Activated effector memory CD4-positive, alpha-beta T cell treated with Interleukin-2 at 50 U/mL for 16 hours (primary cell): ENCODE measurements around the gene ST3GAL3.
"Not testable (repeated sequence)": the region's sequence is repeated elsewhere in the genome, so short reads cannot be mapped to it uniquely, and the experiment has no call there.

Source experiments
- DNase-seq: peaks from one replicate; pipeline ENCODE4 v3.0.0-alpha.2; 2020

ST3GAL3 gene

GRCh38 chr1:43760745-43761317 lies 53.5 kb downstream of the ST3GAL3 start:
- no peak for DNase-seq

- DNase-seq: peak; percentile 1
Observed at GRCh38 chr1:43763497-43763973, 56.2 kb downstream of the ST3GAL3 start.

DNA sequence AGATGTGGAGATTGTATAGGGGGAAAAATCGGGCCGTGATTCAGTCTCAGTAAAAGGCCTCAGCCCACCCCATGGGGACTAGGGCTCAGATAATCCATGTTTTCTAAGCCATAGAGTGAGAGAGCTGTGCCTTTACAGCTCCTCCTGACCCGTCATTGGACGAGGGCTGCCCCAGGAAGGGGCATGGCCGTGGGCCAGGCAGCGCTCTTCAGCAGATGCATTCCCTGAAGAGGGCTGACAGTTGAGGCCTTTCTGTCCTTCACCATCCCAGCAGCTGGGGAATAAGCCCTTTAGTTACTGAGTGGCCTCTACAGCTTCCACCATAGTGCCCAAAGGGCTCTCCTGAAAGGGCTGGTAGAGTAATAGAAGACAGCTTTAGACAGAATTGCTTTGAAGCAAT lies 57.2 kb downstream of the ST3GAL3 start:
- no peak for DNase-seq

GRCh38 chr1:43766086-43766784 lies 58.9 kb downstream of the ST3GAL3 start:
- DNase-seq: no peak

- DNase-seq: no peak
Observed at GRCh38 chr1:43766818-43767525, 59.6 kb downstream of the ST3GAL3 start.

GRCh38 chr1:43768168-43768567 lies 60.8 kb downstream of the ST3GAL3 start:
- no peak for DNase-seq

DNA sequence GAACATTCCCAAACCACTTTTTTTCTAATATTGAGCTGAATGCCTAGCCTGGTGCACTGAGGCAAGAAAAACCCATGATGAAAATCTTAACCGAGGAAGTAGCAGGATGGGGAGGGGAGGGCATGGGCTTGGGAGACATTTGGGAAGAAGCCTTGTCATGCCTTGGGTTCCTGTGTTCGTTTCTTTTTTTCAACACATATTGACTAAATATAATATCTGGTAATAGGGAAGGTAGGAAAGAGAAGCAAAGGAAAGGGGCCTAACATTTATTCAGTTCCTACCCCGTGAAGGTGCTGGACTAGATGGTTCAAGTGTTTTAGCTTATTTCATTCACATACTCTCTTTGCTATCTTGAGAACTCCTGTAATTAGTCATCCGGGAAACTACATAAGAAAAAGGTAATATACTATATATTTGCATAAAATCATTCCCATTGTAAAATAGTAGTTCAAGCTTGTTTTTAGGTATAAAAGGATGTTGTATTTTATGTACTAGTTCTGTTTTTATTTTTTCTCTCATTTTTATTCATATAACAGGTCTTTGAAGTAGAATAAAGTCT lies 62.1 kb downstream of the ST3GAL3 start:
- DNase-seq: no peak

- no peak for DNase-seq
Observed at GRCh38 chr1:43770111-43770510, 62.8 kb downstream of the ST3GAL3 start.

- no peak for DNase-seq
Observed at GRCh38 chr1:43772978-43773377, 65.6 kb downstream of the ST3GAL3 start.

DNA sequence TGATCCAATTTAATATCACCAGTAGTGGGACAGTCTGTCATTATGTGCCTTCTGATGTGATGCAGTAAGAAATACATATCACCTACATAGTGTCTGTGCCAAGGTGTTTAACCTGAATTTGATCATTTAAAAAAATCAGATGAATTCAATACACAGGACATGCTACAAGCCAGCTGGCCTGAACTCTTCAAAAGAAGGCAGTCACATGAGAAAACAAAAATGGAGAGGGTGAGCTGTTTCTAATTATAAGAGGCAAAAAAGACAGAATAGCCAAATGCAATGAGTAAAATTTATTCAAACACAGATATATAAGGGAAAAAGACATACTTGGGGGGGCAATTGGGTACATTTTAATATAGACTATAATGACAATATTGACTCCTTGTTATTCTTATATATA lies 66.5 kb downstream of the ST3GAL3 start:
- no peak for DNase-seq

DNA sequence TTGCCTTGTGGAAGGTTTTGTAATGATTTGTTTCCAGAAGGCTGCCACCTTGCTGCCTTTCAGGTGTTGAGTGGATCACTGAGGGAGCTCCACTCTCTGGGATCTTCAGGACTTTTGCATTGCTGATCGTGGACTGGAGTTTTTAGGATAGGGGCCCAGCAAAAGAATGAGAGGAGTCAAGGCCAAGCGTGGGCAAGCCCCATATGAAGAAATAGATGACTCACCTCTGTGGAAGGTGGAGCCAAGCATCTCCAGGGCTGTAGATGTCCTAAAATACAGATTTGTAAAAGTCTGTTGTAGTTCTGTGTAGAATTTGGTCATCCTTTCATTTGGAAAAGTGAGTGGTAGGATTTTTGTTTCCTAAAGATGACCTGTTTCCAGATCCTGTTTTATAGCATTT lies 67.0 kb downstream of the ST3GAL3 start:
- DNase-seq: no peak

DNA sequence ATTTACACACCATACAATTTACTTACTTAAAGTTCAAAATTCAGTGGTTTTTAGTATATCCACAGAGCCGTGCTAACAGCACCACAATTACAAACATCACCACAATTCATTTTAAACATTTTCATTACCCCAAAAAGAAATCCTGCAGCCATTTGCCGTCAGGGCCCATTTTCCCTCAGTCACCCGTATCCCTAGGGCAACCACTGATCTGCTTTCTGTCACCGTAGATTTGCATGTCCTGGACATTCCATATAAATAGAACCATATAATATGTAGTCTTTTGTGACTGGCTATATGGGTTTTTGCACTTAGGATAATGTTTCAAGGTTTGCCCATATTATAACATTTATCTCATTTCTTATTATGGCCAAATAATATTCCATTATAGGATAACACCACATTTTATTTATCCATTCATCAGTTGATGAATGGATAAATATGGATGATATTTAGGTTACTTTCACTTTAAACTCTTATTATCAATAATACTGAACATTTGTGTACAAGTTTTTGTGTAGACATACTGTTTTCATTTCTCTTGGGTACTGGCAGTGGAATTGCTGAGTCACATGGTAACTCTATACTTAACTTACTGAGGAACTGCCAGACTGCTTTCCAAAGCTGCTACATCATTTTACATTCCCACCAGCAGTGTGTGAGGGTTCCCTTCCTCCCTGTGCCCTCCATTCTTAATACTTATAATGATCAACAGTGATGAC lies 68.9 kb downstream of the ST3GAL3 start:
- DNase-seq: no peak

DNA sequence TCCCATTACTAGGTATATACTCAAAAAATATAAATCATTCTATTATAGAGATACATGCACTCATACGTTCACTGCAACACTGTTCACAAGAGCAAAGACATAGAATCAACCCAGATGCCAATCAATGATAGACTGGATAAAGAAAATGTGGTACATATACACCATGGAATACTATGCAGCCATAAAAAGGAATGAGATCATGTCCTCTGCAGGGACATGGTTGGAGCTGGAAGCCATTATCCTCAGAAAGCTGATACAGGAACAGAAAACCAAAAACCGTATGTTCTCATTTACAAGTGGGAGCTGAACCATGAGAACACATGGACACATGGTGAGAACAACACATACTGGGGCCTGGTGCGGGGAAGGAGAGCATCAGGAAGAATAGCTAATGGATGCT lies 70.6 kb downstream of the ST3GAL3 start:
- not testable (repeated sequence) for DNase-seq

- no peak for DNase-seq
Observed at GRCh38 chr1:43779266-43779665, 71.9 kb downstream of the ST3GAL3 start.

DNA sequence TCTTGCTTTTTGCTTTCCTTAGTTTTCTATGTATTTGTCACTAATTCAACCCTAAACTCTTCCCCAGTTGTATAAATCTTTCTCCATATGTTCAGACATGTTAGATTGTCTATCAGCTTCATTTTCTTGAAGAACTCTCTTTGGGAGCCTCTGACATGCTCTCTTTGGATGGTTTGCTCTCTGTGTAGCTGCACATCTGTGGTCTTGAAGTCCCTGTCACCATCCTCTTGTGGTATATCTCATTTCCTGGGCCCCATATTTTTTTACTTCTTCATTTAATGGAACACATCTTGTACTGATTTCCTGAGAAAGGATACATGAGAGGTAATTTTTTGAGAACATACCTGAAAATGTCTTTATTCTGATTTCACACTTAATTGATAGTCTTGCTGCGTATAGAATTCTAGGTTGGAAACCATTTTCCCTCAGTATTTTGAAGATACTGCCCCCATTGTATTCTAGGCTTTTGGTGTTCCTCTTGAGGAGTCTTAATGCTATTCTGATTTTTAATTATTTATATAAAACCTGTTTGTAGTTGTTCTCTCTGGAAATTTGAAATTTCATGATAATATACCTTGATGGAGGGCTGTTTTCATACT lies 72.6 kb downstream of the ST3GAL3 start:
- DNase-seq: no peak

GRCh38 chr1:43781574-43781973 lies 74.2 kb downstream of the ST3GAL3 start:
- DNase-seq: no peak

DNA sequence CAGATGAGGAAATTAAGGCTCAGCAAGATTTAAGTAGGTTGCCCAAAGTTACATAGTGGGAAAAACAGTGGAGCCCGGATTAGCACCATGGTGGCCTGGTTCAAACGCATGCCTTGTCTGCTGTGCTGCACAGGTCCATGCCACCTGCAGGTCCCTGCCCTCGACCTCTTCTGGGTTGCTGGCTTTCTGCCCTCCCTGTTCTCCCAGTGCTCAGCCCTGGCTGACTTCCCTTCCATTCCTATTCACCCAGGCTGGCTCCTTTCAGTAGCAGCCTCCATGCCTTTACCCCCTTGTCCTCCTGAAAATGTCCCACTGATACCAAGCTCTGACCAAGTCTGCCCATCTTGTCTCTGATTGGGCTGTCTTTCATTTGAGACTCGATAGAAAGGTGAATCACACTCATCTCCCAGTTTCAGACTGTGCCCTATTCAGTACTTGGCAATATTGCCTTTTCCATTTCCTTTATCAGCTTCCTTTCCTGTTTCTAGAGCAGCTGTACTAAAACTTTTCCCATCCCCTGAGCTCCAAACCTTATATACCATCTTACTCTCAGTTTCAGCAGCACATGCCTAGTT lies 75.8 kb downstream of the ST3GAL3 start:
- DNase-seq: no peak

DNA sequence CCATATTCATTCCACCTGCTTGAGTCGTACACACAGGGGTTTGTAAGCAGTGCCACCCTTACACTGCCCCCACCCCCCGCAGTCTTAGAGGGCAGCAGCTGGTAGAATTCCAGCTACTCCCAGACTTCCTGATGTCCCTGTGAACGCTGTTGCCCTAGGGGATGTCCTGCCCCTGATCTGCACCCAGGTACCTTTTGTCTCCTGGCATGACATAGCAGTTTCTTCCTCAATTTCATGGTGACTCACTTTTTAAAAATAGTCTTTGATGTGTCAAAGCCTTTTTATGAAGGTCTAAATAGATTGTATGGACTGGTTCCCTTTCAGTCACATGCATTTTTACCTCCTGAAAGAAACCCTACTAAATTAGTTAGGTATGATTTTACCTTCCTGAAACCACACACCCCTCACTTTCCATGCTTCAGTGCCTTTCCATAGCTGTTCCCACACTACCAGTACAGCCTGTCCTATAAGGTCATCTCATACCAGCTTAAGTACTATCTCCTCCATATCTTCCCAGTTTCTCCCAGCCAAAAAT lies 76.4 kb downstream of the ST3GAL3 start:
- no peak for DNase-seq

GRCh38 chr1:43786201-43786958 lies 79.0 kb downstream of the ST3GAL3 start:
- no peak for DNase-seq

DNA sequence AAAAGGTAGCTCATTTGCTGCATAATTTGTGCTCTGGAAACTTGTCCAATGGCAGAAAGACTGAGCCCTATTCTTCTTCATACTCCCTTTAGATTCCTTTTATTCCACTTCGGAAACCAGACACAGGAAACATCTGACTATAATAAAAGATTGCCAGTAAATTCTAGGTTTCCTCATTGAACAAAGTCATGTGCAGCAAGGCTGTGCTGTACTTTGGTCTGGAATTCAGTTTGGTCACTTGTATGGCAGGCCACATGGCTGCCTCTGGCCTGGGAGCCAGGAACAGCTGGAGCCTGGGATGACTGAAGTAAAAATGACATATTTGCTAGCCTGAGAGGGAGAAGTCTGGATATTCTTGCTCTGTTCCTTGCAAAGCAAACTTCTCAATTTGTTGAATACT lies 79.6 kb downstream of the ST3GAL3 start:
- DNase-seq: no peak
